B cell (primary cell): Measurements from ENCODE around the gene GBA3. TPM values are rescaled to one million over a fixed set of nuclear protein-coding genes. Genes with fewer than 3 reads are reported as not detected.

Source experiments
- ATAC-seq: fragments of 200-7000 bp; cut with Tn5 transposase; one replicate; pipeline ENCODE4 v1.10.0; 2021; ENCODE audit warnings: low read depth, mild to moderate bottlenecking, moderate number of reproducible peaks, moderate library complexity
- CTCF ChIA-PET: fragments of 350-600 bp; sonication (Branson Sonifier 250); formaldehyde crosslinking; loops from one replicate; lab custom pipeline; 2021; ENCODE audit warnings: antibody characterized with exemption, inconsistent platforms; lab: Charles Lee
- POLR2A ChIA-PET: fragments of 350-600 bp; sonication (Branson Sonifier 250); formaldehyde crosslinking; loops from one replicate; lab custom pipeline; 2021; ENCODE audit warnings: antibody characterized with exemption; lab: Charles Lee
- DNase-seq: peaks from one replicate; pipeline ENCODE4 v3.0.0; 2013
- H2AFZ ChIP-seq: 2 replicates; pipeline ENCODE4 v1.6.1; 2012; ENCODE audit warnings: mild to moderate bottlenecking, low read depth, low read length; ENCODE audit not compliant: insufficient read depth, poor library complexity, severe bottlenecking
- H3K27ac ChIP-seq, 2 donors: 1 replicate in 1 of 2; 2 replicates in 1 of 2; pipeline ENCODE4 v1.5.1; 2012 to 2013; ENCODE audit warnings: low read length in 2 of 2, mild to moderate bottlenecking in 2 of 2, moderate library complexity in 1 of 2
- H3K27me3 ChIP-seq, 4 experiments: fragments of 200-600 bp in 1 of 4; sonication (generic) in 1 of 4; replicated peaks in 1 of 4; 1 replicate in 2 of 4; 2 replicates in 2 of 4; pipeline versions ENCODE4 v1.6.1 to v1.7.0; 2013 to 2016; ENCODE audit warnings: low read length in 3 of 4, mild to moderate bottlenecking in 2 of 4, mixed read lengths in 1 of 4, moderate library complexity in 1 of 4; ENCODE audit not compliant: insufficient read depth in 4 of 4, control insufficient read depth in 3 of 4; ENCODE audit errors: control extremely low read depth in 1 of 4
- H3K36me3 ChIP-seq, 2 experiments: replicated peaks in 1 of 2; 1 replicate in 1 of 2; 2 replicates in 1 of 2; pipeline versions ENCODE4 v1.6.1 to v1.7.1; 2013; ENCODE audit warnings: low read length in 1 of 2; ENCODE audit not compliant: insufficient read depth in 2 of 2, control insufficient read depth in 1 of 2; ENCODE audit errors: control extremely low read depth in 1 of 2, extremely low read depth in 1 of 2
- H3K4me1 ChIP-seq, 2 donors: fragments of 200-600 bp in 1 of 2; sonication (generic) in 1 of 2; 1 replicate in 1 of 2; 2 replicates in 1 of 2; pipeline versions ENCODE4 v1.5.1 to v1.6.1; 2013 to 2017; ENCODE audit warnings: low read length in 2 of 2; ENCODE audit not compliant: control insufficient read depth in 2 of 2, insufficient read depth in 2 of 2
- H3K4me2 ChIP-seq: replicated peaks from 2 replicates; pipeline ENCODE3; 2012; ENCODE audit warnings: mild to moderate bottlenecking, low read depth, low read length; ENCODE audit not compliant: poor library complexity, severe bottlenecking
- H3K4me3 ChIP-seq, 5 experiments: fragments of 200-600 bp in 1 of 5; sonication (generic) in 1 of 5; 1 replicate in 3 of 5; 2 replicates in 2 of 5; pipeline versions ENCODE4 v1.5.1 to v1.7.0; 2011 to 2016; ENCODE audit warnings: low read length in 4 of 5, mild to moderate bottlenecking in 4 of 5, low read depth in 2 of 5, control low read depth in 1 of 5, moderate library complexity in 1 of 5; ENCODE audit not compliant: insufficient read depth in 1 of 5; ENCODE audit errors: control extremely low read depth in 1 of 5, extremely low read depth in 1 of 5
- H3K79me2 ChIP-seq: fragments of 200-600 bp; sonication (generic); one replicate; pipeline ENCODE4 v1.6.0; 2016; ENCODE audit warnings: low read length; ENCODE audit not compliant: control insufficient read depth, insufficient read depth
- H3K9ac ChIP-seq: fragments of 200-600 bp; sonication (generic); 2 replicates; pipeline ENCODE4 v1.6.1; 2017; ENCODE audit warnings: mild to moderate bottlenecking, low read length, moderate library complexity
- H3K9me3 ChIP-seq, 3 donors: one replicate each; pipeline versions ENCODE4 v1.6.1 to v1.7.1; 2013; ENCODE audit warnings: low read length in 2 of 3; ENCODE audit not compliant: control insufficient read depth in 2 of 3, insufficient read depth in 1 of 3; ENCODE audit errors: control extremely low read depth in 1 of 3
- H4K20me1 ChIP-seq: 2 replicates; pipeline ENCODE4 v1.6.0; 2012; ENCODE audit warnings: mild to moderate bottlenecking, low read length; ENCODE audit not compliant: insufficient read depth, control insufficient read depth, poor library complexity, severe bottlenecking
- H3K27ac Mint-ChIP-seq: one replicate; pipeline ENCODE4 v1.8.0; 2021; ENCODE audit warnings: mixed read lengths
- H3K27me3 Mint-ChIP-seq: one replicate; pipeline ENCODE4 v1.8.0; 2021; ENCODE audit warnings: mixed read lengths
- H3K4me1 Mint-ChIP-seq: one replicate; pipeline ENCODE4 v1.8.0; 2021; ENCODE audit warnings: mixed read lengths
- H3K4me3 Mint-ChIP-seq: one replicate; pipeline ENCODE4 v1.8.0; 2021; ENCODE audit warnings: mixed read lengths
- H3K9me3 Mint-ChIP-seq: one replicate; pipeline ENCODE4 v1.8.0; 2022; ENCODE audit warnings: mixed read lengths; ENCODE audit not compliant: insufficient read depth
- EZH2 ChIP-seq: IDR thresholded peaks from 2 replicates; pipeline ENCODE4 v1.6.1; 2012; ENCODE audit warnings: borderline replicate concordance, low read depth, mild to moderate bottlenecking, moderate library complexity, low read length; ENCODE audit not compliant: insufficient read depth, poor library complexity, severe bottlenecking
- WGBS: methylation state at CpG from one replicate; pipeline ENCODE4 v1.1.5; 2013; ENCODE audit warnings: missing lambda C conversion rate; ENCODE audit not compliant: insufficient coverage; 5-methylcytosine and 5-hydroxymethylcytosine counted together
- intact Hi-C: fragments of 100-400 bp; cut with micrococcal nuclease; formaldehyde crosslinking; loops from one replicate; pipeline ENCODE4 v1.10.0; 2022
- polyA plus RNA-seq: library from polyadenylated mRNA; depleted of rRNA; stranded (reverse); fragments of >200 nt; gene quantifications from 2 replicates; pipeline ENCODE4 v1.2.3, GENCODE V29; 2012
- total RNA-seq, 2 donors: library from RNA; stranded (reverse); fragments of 120-200 nt in 1 of 2; gene quantifications; 1 replicate in 1 of 2; 2 replicates in 1 of 2; pipeline versions ENCODE4 v1.2.3 to v1.2.4, GENCODE V29; 2013 to 2022
- TF ChIP-seq, protein P1 (sequence below): fragments of 200-600 bp; IDR thresholded peaks from one replicate; pipeline ENCODE4 v1.8.0; 2022; ENCODE audit warnings: antibody characterized with exemption, mild to moderate bottlenecking

GBA3 gene
- total and polyA plus RNA-seq, 2 donors (not counting 1 experiment from before 2014, with no cell fraction given) = not detected

DNA sequence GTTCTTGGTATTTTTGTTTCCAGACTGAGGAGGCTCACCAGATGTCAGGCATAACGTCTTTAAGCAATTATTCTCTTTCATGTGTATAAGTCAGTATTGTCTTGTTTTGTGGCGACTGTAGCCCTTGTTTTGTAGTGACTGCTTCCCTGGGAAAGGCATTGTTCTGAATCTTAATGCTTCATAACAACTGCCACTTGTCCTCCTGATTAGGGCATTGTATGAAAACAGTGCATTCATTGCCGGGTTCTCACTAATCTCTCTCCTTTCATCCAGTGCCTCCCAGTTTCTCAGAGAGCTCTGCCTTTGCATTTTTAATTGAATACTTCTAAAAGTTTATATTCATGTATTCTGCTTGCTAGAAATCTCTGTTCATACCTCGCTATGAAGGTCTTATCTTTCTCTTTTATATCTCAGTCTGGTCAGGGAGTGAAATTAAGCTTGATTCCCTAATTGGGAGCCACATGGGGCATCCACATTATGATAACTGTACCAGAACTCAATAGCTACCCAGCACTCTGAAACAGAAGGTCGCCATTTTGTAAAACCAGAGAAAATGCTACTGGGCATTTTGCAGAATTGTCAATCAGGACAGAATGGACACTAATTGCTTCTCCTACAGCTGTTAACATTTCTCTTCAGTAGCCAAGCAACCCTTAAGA, 149.8 kb downstream of the GBA3 start:
- POLR2A ChIA-PET = no interaction called here
- DNase-seq (no peak), ATAC-seq (no peak)
- H3K36me3 ChIP-seq = no peaks in the 10 kb centered on the region
- intact Hi-C loops = no loop called here
- no peaks in the 10 kb centered on the region for H3K4me1 ChIP-seq
- no peak overlapping the region for H3K4me2 ChIP-seq
- H3K79me2 ChIP-seq = no peaks in the 10 kb centered on the region
- no peak overlapping the region for H2AFZ ChIP-seq
- no peak overlapping the region for H3K4me3 ChIP-seq
- Mint-ChIP-seq H3K4me1 (no peaks in the 10 kb centered on the region), H3K27me3 (no peaks in the 10 kb centered on the region), H3K27ac (no peak overlapping the region), H3K4me3 (no peak overlapping the region), H3K9me3 (peaks cover 4% of the 10 kb centered on the region)
- CTCF ChIA-PET = no interaction called here
- no peak overlapping the region for H3K9ac ChIP-seq
- no peaks in the 10 kb centered on the region for H3K27me3 ChIP-seq
- peaks cover 0 to 1% (median 0%) of the 10 kb centered on the region in 3 donors for H3K9me3 ChIP-seq
- H3K27ac ChIP-seq = no peak overlapping the region
- 80% methylated on average over 1 of the region's 5 CpGs for WGBS
- TF ChIP-seq, protein P1, sequence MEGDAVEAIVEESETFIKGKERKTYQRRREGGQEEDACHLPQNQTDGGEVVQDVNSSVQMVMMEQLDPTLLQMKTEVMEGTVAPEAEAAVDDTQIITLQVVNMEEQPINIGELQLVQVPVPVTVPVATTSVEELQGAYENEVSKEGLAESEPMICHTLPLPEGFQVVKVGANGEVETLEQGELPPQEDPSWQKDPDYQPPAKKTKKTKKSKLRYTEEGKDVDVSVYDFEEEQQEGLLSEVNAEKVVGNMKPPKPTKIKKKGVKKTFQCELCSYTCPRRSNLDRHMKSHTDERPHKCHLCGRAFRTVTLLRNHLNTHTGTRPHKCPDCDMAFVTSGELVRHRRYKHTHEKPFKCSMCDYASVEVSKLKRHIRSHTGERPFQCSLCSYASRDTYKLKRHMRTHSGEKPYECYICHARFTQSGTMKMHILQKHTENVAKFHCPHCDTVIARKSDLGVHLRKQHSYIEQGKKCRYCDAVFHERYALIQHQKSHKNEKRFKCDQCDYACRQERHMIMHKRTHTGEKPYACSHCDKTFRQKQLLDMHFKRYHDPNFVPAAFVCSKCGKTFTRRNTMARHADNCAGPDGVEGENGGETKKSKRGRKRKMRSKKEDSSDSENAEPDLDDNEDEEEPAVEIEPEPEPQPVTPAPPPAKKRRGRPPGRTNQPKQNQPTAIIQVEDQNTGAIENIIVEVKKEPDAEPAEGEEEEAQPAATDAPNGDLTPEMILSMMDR = no peak
- TF ChIP-seq EZH2 = no peak
- H4K20me1 ChIP-seq = no peaks in the 10 kb centered on the region

DNA sequence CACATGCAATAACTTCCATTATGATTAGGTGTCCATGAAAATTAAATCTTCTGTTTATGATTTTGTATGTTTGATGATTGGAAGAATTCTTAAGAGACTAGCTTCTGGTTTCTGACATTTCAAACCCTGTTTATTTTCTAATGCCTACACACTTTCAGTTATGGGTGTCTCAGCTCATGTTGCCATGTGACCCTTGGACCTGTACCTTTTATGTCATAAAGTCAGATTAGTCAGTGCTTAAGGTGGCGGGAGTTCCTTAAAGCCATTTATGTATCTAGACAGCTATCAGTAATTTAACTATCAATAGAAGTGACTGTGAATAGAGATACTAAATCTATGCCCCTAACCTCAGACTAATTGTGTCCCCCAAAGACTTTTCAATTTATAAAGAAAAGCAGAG, 155.6 kb downstream of the GBA3 start:
- no peak overlapping the region for H3K4me3 Mint-ChIP-seq
- Histone ChIP-seq H4K20me1 (no peaks in the 10 kb centered on the region), H3K27ac (no peak overlapping the region), H3K4me3 (no peak overlapping the region), H3K79me2 (no peaks in the 10 kb centered on the region), H3K4me1 (no peaks in the 10 kb centered on the region), H3K27me3 (no peaks in the 10 kb centered on the region), H2AFZ (no peak overlapping the region), H3K4me2 (no peak overlapping the region), H3K9ac (no peak overlapping the region), H3K9me3 (peaks cover 0 to 1% (median 0%) of the 10 kb centered on the region in 3 donors), H3K36me3 (no peaks in the 10 kb centered on the region)
- H3K27ac Mint-ChIP-seq = no peak overlapping the region
- WGBS = no CpG with 5 or more reads among the region's 1 CpG
- H3K9me3 Mint-ChIP-seq = peaks cover 8% of the 10 kb centered on the region
- DNase-seq = no peak
- ChIA-PET POLR2A (no interaction called here), CTCF (interaction anchor here (0.7 to 1.1 kb wide), 2 partner anchors 10 to 451 kb away, joined by 3 to 6 read pairs; no protein-coding TSS in a partner anchor)
- no peaks in the 10 kb centered on the region for H3K4me1 Mint-ChIP-seq
- TF ChIP-seq, protein P1 = no peak
- no peak for TF ChIP-seq EZH2
- no peaks in the 10 kb centered on the region for H3K27me3 Mint-ChIP-seq
- ATAC-seq = no peak
- intact Hi-C loops = no loop called here
